GM18907 (cell line): ENCODE results near the gene FAM200B.

Source experiments
- ATAC-seq: cut with Tn5 transposase; IDR thresholded peaks from one replicate; pipeline ENCODE4 v1.9.1; 2021; ENCODE audit warnings: mild to moderate bottlenecking, moderate library complexity; ENCODE audit not compliant: unreplicated experiment

Gene FAM200B

GRCh38 chr4:15667006-15667405, 14.6 kb upstream of the FAM200B start:
- no peak for ATAC-seq

- ATAC-seq, result no peak
Observed at GRCh38 chr4:15668566-15669435, 12.8 kb upstream of the FAM200B start.

- ATAC-seq, result no peak
Observed at GRCh38 chr4:15670576-15670975, 11.1 kb upstream of the FAM200B start.

- ATAC-seq, result no peak
Observed at GRCh38 chr4:15672101-15672500, 9.5 kb upstream of the FAM200B start.

- ATAC-seq, result no peak
Observed at GRCh38 chr4:15673337-15673736, 8.3 kb upstream of the FAM200B start.

- ATAC-seq, result no peak
Observed at GRCh38 chr4:15674046-15674445, 7.6 kb upstream of the FAM200B start.

- ATAC-seq, result no peak
Observed at GRCh38 chr4:15674926-15675325, 6.7 kb upstream of the FAM200B start.

GRCh38 chr4:15675356-15675755, 6.3 kb upstream of the FAM200B start:
- no peak for ATAC-seq

- no peak for ATAC-seq
Observed at GRCh38 chr4:15676039-15676438, 5.6 kb upstream of the FAM200B start.

GRCh38 chr4:15676899-15677298, 4.7 kb upstream of the FAM200B start:
- no peak for ATAC-seq

- no peak for ATAC-seq
Observed at GRCh38 chr4:15677507-15677988, 4.1 kb upstream of the FAM200B start.

- ATAC-seq, result no peak
Observed at GRCh38 chr4:15681067-15681371, 608 bp upstream of the FAM200B start.

GRCh38 chr4:15682242-15683142, 865 bp downstream of the FAM200B start:
- ATAC-seq, result no peak

- ATAC-seq, result no peak
Observed at GRCh38 chr4:15683143-15683495, 1.5 kb downstream of the FAM200B start.

- no peak for ATAC-seq
Observed at GRCh38 chr4:15684498-15684897, 2.9 kb downstream of the FAM200B start.

- no peak for ATAC-seq
Observed at GRCh38 chr4:15688051-15688450, 6.4 kb downstream of the FAM200B start.

- ATAC-seq, result no peak
Observed at GRCh38 chr4:15689540-15689939, 7.9 kb downstream of the FAM200B start.

- ATAC-seq, result no peak
Observed at GRCh38 chr4:15690020-15690809, 8.6 kb downstream of the FAM200B start.

GRCh38 chr4:15691346-15692135, 9.9 kb downstream of the FAM200B start:
- ATAC-seq, result no peak

- ATAC-seq, result no peak
Observed at GRCh38 chr4:15692602-15693001, 11.0 kb downstream of the FAM200B start.
